Endothelial cell (in vitro differentiated cells): ENCODE results near the gene AQR. TPM values are rescaled to one million over a fixed set of nuclear protein-coding genes. Genes with fewer than 3 reads are reported as not detected.

Experiments
- DNase-seq: peaks from one replicate; pipeline ENCODE4 v3.0.0; 2021; ENCODE audit warnings: low spot score
- H3K27ac Mint-ChIP-seq: one replicate; pipeline ENCODE4 v1.8.0; 2021; ENCODE audit warnings: mixed read lengths, inconsistent platforms; ENCODE audit not compliant: unreplicated experiment
- H3K27me3 Mint-ChIP-seq: one replicate; pipeline ENCODE4 v1.8.0; 2021; ENCODE audit warnings: mild to moderate bottlenecking, moderate library complexity, mixed read lengths, inconsistent platforms; ENCODE audit not compliant: unreplicated experiment
- H3K36me3 Mint-ChIP-seq: one replicate; pipeline ENCODE4 v1.8.0; 2021; ENCODE audit warnings: mild to moderate bottlenecking, low read depth, mixed read lengths, inconsistent platforms; ENCODE audit not compliant: unreplicated experiment
- H3K4me1 Mint-ChIP-seq: one replicate; pipeline ENCODE4 v1.8.0; 2021; ENCODE audit warnings: mild to moderate bottlenecking, mixed read lengths, inconsistent platforms; ENCODE audit not compliant: unreplicated experiment
- H3K4me3 Mint-ChIP-seq: one replicate; pipeline ENCODE4 v1.8.0; 2021; ENCODE audit warnings: mild to moderate bottlenecking, mixed read lengths, inconsistent platforms; ENCODE audit not compliant: unreplicated experiment
- H3K9me3 Mint-ChIP-seq: one replicate; pipeline ENCODE4 v1.8.0; 2021; ENCODE audit warnings: mixed read lengths, inconsistent platforms; ENCODE audit not compliant: unreplicated experiment
- CTCF ChIP-seq: fragments of 200-600 bp; sonication (generic); IDR thresholded peaks from one replicate; pipeline ENCODE4 v1.5.0; 2021; ENCODE audit warnings: antibody characterized with exemption; ENCODE audit not compliant: unreplicated experiment
- total RNA-seq: library from RNA; stranded (reverse); fragmentation: NEBNext Ultra II Directional; extraction: Animal tissue kit (Norgen Biotek cat#: 25700); gene quantifications from one replicate; pipeline ENCODE4 v1.2.1, GENCODE V29; 2021; ENCODE audit not compliant: unreplicated experiment

AQR gene
- total RNA-seq, 1 donor from 2014 or later = 41.5 TPM

DNA sequence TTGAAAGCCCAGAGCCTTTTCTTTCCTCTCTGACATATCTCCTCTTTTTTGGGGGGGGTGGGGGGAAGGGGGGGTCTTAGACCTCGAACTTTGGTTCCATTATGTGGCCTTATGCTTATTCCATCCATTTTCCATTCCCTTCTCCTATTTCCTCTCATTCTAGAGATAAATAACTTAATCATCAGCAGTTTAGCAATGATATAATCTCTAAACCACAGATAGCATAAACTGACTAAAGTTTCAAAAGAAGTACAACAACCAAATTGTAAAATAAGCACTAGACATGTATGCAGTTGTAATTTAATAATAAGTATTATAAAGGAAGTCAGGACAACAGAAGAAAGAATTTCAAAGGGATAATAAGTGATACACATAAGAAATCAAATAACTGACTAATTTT lies 64.5 kb downstream of the AQR start:
- Mint-ChIP-seq H3K9me3 (no peaks in the 10 kb centered on the region), H3K27ac (no peak overlapping the region), H3K36me3 (peaks cover 6% of the 10 kb centered on the region), H3K4me3 (no peak overlapping the region), H3K4me1 (no peaks in the 10 kb centered on the region), H3K27me3 (no peaks in the 10 kb centered on the region)
- no peak for DNase-seq
- TF ChIP-seq CTCF = no peak

GRCh38 chr15:34904527-34904926 lies 65.0 kb downstream of the AQR start:
- TF ChIP-seq CTCF = no peak
- no peak overlapping the region for H3K4me3 Mint-ChIP-seq
- no peaks in the 10 kb centered on the region for H3K4me1 Mint-ChIP-seq
- peaks cover 6% of the 10 kb centered on the region for H3K36me3 Mint-ChIP-seq
- H3K9me3 Mint-ChIP-seq = no peaks in the 10 kb centered on the region
- DNase-seq = no peak
- no peaks in the 10 kb centered on the region for H3K27me3 Mint-ChIP-seq
- no peak overlapping the region for H3K27ac Mint-ChIP-seq

- TF ChIP-seq CTCF = no peak
- Mint-ChIP-seq H3K27ac (no peak overlapping the region), H3K36me3 (peaks cover 16% of the 10 kb centered on the region), H3K4me3 (no peak overlapping the region), H3K27me3 (no peaks in the 10 kb centered on the region), H3K4me1 (no peaks in the 10 kb centered on the region), H3K9me3 (no peaks in the 10 kb centered on the region)
- no peak for DNase-seq
Measured at GRCh38 chr15:34900748-34901147, 68.8 kb downstream of the AQR start.

GRCh38 chr15:34896183-34896582 lies 73.4 kb downstream of the AQR start:
- no peak for TF ChIP-seq CTCF
- no peaks in the 10 kb centered on the region for H3K4me1 Mint-ChIP-seq
- H3K27me3 Mint-ChIP-seq = no peaks in the 10 kb centered on the region
- H3K9me3 Mint-ChIP-seq = no peaks in the 10 kb centered on the region
- H3K4me3 Mint-ChIP-seq = no peak overlapping the region
- no peak for DNase-seq
- no peak overlapping the region for H3K27ac Mint-ChIP-seq
- H3K36me3 Mint-ChIP-seq = peaks cover 50% of the 10 kb centered on the region

DNA sequence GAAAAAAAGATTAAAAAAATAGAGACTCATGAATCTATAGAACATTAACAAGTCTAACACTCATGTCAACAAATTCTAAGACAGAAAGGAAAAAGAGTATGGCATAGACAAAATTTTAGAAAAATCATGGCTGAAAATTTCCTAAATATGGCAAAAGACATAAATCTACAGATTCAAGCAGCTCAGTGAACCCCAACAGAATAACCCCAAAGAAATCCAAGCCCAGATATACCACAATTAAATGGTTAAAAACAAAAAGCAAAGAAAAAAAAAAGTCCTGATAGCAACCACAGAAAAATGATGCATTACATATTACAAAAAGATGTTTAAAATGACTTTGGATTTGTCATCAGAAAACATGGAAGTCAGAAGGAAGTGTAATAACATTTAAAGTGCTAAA lies 75.6 kb downstream of the AQR start:
- H3K4me3 Mint-ChIP-seq = no peak overlapping the region
- no peaks in the 10 kb centered on the region for H3K9me3 Mint-ChIP-seq
- no peaks in the 10 kb centered on the region for H3K4me1 Mint-ChIP-seq
- no peak overlapping the region for H3K27ac Mint-ChIP-seq
- TF ChIP-seq CTCF = no peak
- DNase-seq = no peak
- H3K36me3 Mint-ChIP-seq = peaks cover 50% of the 10 kb centered on the region
- no peaks in the 10 kb centered on the region for H3K27me3 Mint-ChIP-seq
